Upper lobe of left lung (tissue), 4 donors: ENCODE data around the gene ITGA5.

Source experiments
- EP300 ChIP-seq, 4 donors: sonication (generic); formaldehyde crosslinking; IDR thresholded peaks; one replicate each; pipeline ENCODE4 v1.5.1; 2017; ENCODE audit warnings: antibody characterized with exemption in 4 of 4, control low read depth in 2 of 4
- POLR2A ChIP-seq, 4 donors: fragments of 450-650 bp; IDR thresholded peaks; one replicate each; pipeline ENCODE4 v1.5.1; 2016 to 2017; ENCODE audit warnings: antibody characterized with exemption in 4 of 4, mild to moderate bottlenecking in 2 of 4
- POLR2AphosphoS5 ChIP-seq, 2 donors: sonication (generic); formaldehyde crosslinking; IDR thresholded peaks; one replicate each; pipeline ENCODE4 v1.5.1; 2017; ENCODE audit warnings: antibody characterized with exemption in 2 of 2
- TF ChIP-seq, protein P1 (sequence below), 6 experiments: fragments of 450-650 bp in 4 of 6; fragments of 200-600 bp in 2 of 6; sonication (generic) in 2 of 6; IDR thresholded peaks; one replicate each; pipeline ENCODE4 v1.5.1; 2016 to 2019; ENCODE audit warnings: antibody characterized with exemption in 6 of 6

DNA sequence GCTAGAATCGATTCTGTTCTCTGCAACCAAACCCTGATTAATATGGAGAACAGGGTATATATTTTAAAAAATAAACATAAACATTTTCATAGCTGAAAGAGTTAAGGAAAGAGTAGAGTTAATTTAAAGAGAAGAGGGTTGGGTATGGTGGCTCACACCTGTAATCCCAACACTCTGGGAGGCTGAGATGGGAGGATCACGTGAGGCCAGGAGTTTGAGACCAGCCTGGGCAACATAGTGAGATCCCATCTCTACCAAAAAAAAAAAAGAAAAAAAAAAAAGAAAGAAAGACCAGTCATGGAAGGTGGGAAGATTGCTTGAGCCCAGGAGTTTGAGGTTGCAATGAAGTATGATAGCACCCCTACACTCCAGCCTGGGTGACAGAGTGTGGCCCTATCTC lies 28.9 kb upstream of the ITGA5 start:
- TF ChIP-seq, protein P1, sequence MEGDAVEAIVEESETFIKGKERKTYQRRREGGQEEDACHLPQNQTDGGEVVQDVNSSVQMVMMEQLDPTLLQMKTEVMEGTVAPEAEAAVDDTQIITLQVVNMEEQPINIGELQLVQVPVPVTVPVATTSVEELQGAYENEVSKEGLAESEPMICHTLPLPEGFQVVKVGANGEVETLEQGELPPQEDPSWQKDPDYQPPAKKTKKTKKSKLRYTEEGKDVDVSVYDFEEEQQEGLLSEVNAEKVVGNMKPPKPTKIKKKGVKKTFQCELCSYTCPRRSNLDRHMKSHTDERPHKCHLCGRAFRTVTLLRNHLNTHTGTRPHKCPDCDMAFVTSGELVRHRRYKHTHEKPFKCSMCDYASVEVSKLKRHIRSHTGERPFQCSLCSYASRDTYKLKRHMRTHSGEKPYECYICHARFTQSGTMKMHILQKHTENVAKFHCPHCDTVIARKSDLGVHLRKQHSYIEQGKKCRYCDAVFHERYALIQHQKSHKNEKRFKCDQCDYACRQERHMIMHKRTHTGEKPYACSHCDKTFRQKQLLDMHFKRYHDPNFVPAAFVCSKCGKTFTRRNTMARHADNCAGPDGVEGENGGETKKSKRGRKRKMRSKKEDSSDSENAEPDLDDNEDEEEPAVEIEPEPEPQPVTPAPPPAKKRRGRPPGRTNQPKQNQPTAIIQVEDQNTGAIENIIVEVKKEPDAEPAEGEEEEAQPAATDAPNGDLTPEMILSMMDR (IDR thresholded peaks at IDR 0.05) = no peak
- TF ChIP-seq EP300 (IDR thresholded peaks at IDR 0.05) (no peak), POLR2AphosphoS5 (IDR thresholded peaks at IDR 0.05) (no peak), POLR2A (IDR thresholded peaks at IDR 0.05) (no peak)
